Endothelial cell of umbilical vein (primary cell): ENCODE measurements around the gene HBG2.

Experiments used
- EZH2 ChIP-seq: IDR thresholded peaks from 2 replicates; pipeline ENCODE4 v1.6.1; 2012; ENCODE audit warnings: borderline replicate concordance, low read depth, mild to moderate bottlenecking, moderate library complexity, low read length, inconsistent platforms; ENCODE audit not compliant: severe bottlenecking
- POLR2A ChIP-seq: IDR thresholded peaks from 2 replicates; pipeline ENCODE4 v1.6.1; 2012; ENCODE audit warnings: low read depth, mild to moderate bottlenecking, control low read depth, low read length
- POLR2AphosphoS5 ChIP-seq: IDR thresholded peaks from 2 replicates; pipeline ENCODE4 v1.6.1; 2012; ENCODE audit warnings: low read depth, mild to moderate bottlenecking, control low read depth, low read length, moderate library complexity; ENCODE audit not compliant: insufficient read depth
- TF ChIP-seq, protein P1 (sequence below), 2 donors: IDR thresholded peaks; 1 replicate in 1 of 2; 2 replicates in 1 of 2; pipeline ENCODE4 v1.5.1; 2011; ENCODE audit warnings: low read length in 2 of 2, mild to moderate bottlenecking in 2 of 2, moderate library complexity in 2 of 2, control low read depth in 1 of 2, inconsistent platforms in 1 of 2, low read depth in 1 of 2; ENCODE audit not compliant: insufficient read depth in 1 of 2; ENCODE audit errors: extremely low read depth in 1 of 2

DNA sequence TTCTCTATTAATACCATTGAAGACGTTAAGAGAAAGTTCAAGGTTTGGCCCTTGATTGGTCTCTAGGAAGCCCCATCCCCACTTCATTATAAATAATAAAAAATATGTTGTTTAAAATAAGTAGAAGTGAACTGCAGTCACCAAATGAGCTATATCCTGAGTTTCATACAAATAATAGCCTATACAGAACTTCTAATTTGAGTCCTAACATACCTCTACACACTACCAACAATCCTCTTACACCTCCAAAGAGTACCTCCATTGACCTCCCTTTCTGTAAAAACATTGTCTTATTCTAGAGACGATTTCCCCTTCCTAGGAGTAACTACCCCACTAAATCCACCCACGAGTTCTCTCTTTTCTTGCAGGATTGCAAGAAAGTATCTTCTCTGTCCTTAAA lies 13.1 kb downstream of the HBG2 start:
- TF ChIP-seq POLR2AphosphoS5: no peak
- no peak for TF ChIP-seq POLR2A
- no peak for TF ChIP-seq EZH2
- TF ChIP-seq, protein P1, sequence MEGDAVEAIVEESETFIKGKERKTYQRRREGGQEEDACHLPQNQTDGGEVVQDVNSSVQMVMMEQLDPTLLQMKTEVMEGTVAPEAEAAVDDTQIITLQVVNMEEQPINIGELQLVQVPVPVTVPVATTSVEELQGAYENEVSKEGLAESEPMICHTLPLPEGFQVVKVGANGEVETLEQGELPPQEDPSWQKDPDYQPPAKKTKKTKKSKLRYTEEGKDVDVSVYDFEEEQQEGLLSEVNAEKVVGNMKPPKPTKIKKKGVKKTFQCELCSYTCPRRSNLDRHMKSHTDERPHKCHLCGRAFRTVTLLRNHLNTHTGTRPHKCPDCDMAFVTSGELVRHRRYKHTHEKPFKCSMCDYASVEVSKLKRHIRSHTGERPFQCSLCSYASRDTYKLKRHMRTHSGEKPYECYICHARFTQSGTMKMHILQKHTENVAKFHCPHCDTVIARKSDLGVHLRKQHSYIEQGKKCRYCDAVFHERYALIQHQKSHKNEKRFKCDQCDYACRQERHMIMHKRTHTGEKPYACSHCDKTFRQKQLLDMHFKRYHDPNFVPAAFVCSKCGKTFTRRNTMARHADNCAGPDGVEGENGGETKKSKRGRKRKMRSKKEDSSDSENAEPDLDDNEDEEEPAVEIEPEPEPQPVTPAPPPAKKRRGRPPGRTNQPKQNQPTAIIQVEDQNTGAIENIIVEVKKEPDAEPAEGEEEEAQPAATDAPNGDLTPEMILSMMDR (IDR thresholded peaks at IDR 0.05; ENCODE audit: extremely low read depth in 1 of 2, insufficient read depth in 1 of 2, low read depth in 1 of 2, low read length in 2 of 2): no peak
